GM10847 (cell line): ENCODE measurements around the gene HSBP1.

Experiments used
- POLR2A ChIP-seq: IDR thresholded peaks from 2 replicates; pipeline ENCODE4 v1.6.1; 2011; ENCODE audit not compliant: insufficient read length; ENCODE audit errors: extremely low read depth

Gene HSBP1

GRCh38 chr16:83807710-83808572 is at the start of gene HSBP1:
Gene HSBP1, plus strand, starts transcription at chr16:83807978. Its CDS starts 99 bp downstream, at chr16:83808077.
- TF ChIP-seq POLR2A = peak; percentile 64

GRCh38 chr16:83762141-83762991 is 45.4 kb upstream of the HSBP1 start:
- TF ChIP-seq POLR2A = no peak

DNA sequence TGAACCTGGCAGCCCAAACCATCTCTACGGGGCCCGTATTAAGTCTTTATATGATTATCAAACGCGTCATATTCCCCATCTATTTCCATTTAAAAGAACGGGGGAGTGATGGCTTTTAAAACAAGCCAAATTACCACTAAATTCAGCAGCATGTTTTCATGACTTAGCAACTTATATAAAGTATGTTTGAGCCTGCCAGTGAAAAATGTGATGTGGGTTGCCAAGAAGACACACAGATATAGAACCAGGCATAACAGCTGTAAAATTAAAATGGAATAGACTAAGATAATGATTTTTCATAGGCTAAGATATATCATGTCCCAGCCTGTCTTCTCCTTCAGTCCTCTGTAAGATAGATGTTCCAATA is 44.8 kb upstream of the HSBP1 start:
- TF ChIP-seq POLR2A = no peak

GRCh38 chr16:83768986-83769385 is 38.8 kb upstream of the HSBP1 start:
- no peak for TF ChIP-seq POLR2A

- TF ChIP-seq POLR2A = no peak
Observed at GRCh38 chr16:83769397-83770008, 38.3 kb upstream of the HSBP1 start.

- TF ChIP-seq POLR2A = no peak
Observed at GRCh38 chr16:83771306-83771942, 36.4 kb upstream of the HSBP1 start.

DNA sequence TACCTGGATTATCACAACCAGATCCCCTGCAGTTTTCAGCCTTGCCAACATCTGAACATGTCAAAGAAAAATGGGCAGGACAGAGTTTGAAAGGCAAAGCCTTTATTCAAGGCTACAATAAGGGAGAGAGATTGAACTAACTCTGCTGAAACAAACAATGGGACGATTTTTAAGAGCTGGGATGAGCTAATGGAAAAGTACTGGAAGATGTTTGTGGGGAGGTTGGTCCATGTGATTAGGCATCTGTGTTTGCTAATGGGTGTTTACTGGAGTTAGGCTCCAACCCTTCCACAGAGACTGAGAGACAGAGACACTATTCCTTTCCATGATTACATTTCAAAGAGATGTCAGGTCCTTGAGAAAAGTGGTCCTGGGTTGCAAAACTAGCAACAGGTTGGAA is 35.0 kb upstream of the HSBP1 start:
- no peak for TF ChIP-seq POLR2A

DNA sequence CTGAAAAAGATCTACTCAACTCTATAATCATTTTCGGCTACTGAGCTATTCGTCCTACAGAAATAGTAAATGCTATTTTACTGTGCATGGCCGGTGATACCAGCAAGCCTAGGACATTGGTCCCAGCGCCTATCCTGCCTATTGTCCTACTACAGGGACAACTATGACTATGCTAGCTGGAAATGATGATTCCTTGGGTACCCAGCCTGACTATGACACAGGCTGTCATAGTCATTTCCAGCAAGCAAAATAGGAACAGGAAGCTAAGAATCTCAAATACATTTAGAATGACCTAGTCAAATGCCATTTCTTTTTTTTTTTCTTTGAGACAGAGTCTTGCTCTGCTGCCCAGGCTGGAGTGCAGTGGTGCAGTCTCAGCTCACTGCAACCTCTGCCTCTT is 33.7 kb upstream of the HSBP1 start:
- no peak for TF ChIP-seq POLR2A

GRCh38 chr16:83776944-83777343 is 30.8 kb upstream of the HSBP1 start:
- TF ChIP-seq POLR2A = no peak

DNA sequence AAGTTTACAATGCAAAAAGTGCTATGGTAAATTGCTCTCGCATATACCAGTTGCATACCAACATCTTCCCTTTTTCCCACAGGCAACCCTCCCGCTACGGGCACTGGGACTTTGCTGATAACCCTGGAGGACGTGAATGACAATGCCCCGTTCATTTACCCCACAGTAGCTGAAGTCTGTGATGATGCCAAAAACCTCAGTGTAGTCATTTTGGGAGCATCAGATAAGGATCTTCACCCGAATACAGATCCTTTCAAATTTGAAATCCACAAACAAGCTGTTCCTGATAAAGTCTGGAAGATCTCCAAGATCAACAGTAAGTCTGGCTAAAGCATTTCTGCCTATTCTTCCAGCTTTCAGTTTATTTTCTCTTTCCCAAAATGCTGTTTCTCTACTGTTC is 27.9 kb upstream of the HSBP1 start:
- no peak for TF ChIP-seq POLR2A

- TF ChIP-seq POLR2A = no peak
Observed at GRCh38 chr16:83785455-83785854, 22.3 kb upstream of the HSBP1 start.

DNA sequence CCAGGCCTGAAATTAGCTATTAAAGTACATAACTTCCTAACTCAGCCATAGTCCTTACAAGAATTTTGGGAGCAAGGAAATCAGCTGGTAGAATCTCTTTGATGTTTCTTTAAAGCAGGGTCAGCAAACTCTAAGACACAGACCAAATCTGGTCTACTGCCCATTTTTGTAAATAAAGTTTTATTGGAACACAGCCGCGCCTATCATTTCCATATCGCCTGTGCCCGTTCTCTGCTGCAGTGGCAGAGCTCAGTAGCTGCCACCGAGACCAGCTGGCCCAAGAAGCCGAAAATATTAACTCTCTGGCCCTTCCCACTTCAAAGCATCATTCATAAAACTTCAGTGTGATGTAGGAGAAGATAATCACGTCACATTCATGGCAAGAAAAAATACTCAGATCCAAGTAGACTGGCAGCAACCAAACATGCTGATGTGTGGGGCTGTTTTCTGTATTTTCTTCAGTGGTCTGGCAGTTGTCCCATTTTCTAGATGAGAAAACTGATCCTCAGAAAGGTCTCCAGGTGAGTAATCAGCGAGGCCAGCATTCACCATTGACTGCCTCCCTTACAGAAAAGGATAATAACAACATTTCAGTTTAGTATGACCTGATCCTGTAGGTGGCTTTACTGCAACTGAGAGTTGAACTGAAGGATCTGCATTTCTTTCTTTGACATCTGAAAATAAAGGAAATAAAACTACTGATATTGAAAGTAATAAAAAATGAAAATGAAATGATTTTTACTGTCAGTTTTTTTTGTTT is 18.0 kb upstream of the HSBP1 start:
- TF ChIP-seq POLR2A = no peak

DNA sequence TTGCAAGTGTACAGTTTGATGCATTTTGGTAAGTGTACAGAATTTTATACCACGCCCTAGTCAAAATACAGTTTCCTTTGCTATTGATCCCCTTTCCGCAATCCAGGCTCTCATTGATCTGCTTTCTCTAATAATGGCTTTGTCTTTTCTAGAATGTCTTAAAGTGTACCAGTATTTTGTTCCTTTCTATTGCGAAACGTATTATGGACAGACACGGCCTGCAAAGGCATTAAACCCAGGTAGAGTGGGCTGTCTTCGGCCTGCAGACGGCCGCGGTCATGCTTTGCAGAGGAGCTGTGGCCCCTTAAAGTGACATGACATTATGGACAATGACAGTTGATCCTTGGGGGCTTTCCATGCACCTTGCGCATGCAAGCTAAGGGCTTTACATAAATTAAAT is 15.9 kb upstream of the HSBP1 start:
- TF ChIP-seq POLR2A = no peak

DNA sequence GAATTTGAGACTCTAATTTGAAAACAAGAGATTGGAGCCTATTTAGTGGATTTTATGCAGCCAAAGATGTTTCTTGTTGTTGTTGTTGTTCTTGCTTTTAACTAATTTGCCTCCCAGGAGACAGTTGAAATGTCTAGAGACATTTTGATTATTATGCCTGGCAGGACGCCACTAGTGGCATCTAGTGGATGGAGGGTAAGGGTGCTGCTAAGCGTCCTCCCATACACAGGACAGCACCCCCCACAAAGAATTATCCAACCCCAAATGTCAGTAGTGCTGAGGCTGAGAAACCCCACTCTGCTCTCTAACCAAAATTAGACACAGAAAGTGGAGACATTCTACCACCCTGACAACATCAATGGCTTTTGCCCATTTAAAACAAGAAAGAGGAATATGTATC is 15.4 kb upstream of the HSBP1 start:
- no peak for TF ChIP-seq POLR2A

- no peak for TF ChIP-seq POLR2A
Observed at GRCh38 chr16:83793179-83793578, 14.6 kb upstream of the HSBP1 start.
